DND-41 (cell line): ENCODE data around the gene ZDHHC1.

Source experiments
- ATAC-seq: fragments of 200-7000 bp; cut with Tn5 transposase; 3 replicates; pipeline ENCODE4 v1.9.1; 2021; ENCODE audit warnings: low read depth; ENCODE audit not compliant: insufficient read depth
- DNase-seq: peaks from one replicate; pipeline ENCODE4 v3.0.0-alpha.2; 2020
- H2AFZ ChIP-seq: 2 replicates; pipeline ENCODE4 v1.6.0; 2012; ENCODE audit warnings: low read depth, low read length
- H3K27ac ChIP-seq: 2 replicates; pipeline ENCODE4 v1.5.1; 2012; ENCODE audit warnings: low read length, inconsistent platforms
- H3K27me3 ChIP-seq: fragments of 200-600 bp; sonication (generic); 2 replicates; pipeline ENCODE4 v1.6.0; 2012; ENCODE audit warnings: low read length, mild to moderate bottlenecking, inconsistent platforms; ENCODE audit not compliant: insufficient read depth, poor library complexity
- H3K36me3 ChIP-seq: 2 replicates; pipeline ENCODE4 v1.5.1; 2012; ENCODE audit warnings: low read length, inconsistent platforms; ENCODE audit not compliant: insufficient read depth
- H3K4me1 ChIP-seq: 2 replicates; pipeline ENCODE4 v1.5.1; 2012; ENCODE audit warnings: mild to moderate bottlenecking, low read length; ENCODE audit not compliant: insufficient read depth
- H3K4me2 ChIP-seq: 2 replicates; pipeline ENCODE4 v1.6.0; 2012; ENCODE audit warnings: mild to moderate bottlenecking, moderate library complexity, low read length, inconsistent platforms; ENCODE audit not compliant: insufficient read depth
- H3K4me3 ChIP-seq, 2 experiments: fragments of 200-600 bp in 1 of 2; shearing (Covaris generic) in 1 of 2; 2 replicates each; pipeline ENCODE4 v1.5.1; 2012 to 2016; ENCODE audit warnings: inconsistent platforms in 2 of 2, low read length in 2 of 2, mild to moderate bottlenecking in 2 of 2, low read depth in 1 of 2, moderate library complexity in 1 of 2
- H3K79me2 ChIP-seq: 2 replicates; pipeline ENCODE4 v1.6.0; 2012; ENCODE audit warnings: low read length, inconsistent platforms; ENCODE audit not compliant: insufficient read depth
- H3K9ac ChIP-seq: 2 replicates; pipeline ENCODE4 v1.6.0; 2012; ENCODE audit warnings: low read depth, mild to moderate bottlenecking, inconsistent platforms, low read length, moderate library complexity
- H3K9me3 ChIP-seq: 2 replicates; pipeline ENCODE4 v1.5.1; 2012; ENCODE audit warnings: low read length, moderate library complexity, mild to moderate bottlenecking, inconsistent platforms; ENCODE audit not compliant: insufficient read depth, severe bottlenecking
- H4K20me1 ChIP-seq: 2 replicates; pipeline ENCODE4 v1.6.0; 2012; ENCODE audit warnings: low read length; ENCODE audit not compliant: insufficient read depth
- CTCF ChIP-seq: IDR thresholded peaks from 2 replicates; pipeline ENCODE4 v1.5.1; 2012; ENCODE audit warnings: borderline replicate concordance, low read length, moderate library complexity, mild to moderate bottlenecking; ENCODE audit not compliant: poor library complexity, severe bottlenecking; ENCODE audit errors: extremely low read depth
- EZH2 ChIP-seq: IDR thresholded peaks from 3 replicates; pipeline ENCODE4 v1.6.1; 2012; ENCODE audit warnings: borderline replicate concordance, low read depth, mild to moderate bottlenecking, moderate library complexity, low read length, inconsistent platforms; ENCODE audit not compliant: severe bottlenecking

The ZDHHC1 gene

GRCh38 chr16:67460961-67461360 lies 44.7 kb upstream of the ZDHHC1 start:
- H3K36me3 ChIP-seq, result no peaks in the 10 kb centered on the region
- H3K27me3 ChIP-seq, result no peaks in the 10 kb centered on the region
- H3K9ac ChIP-seq, result no peak overlapping the region
- TF ChIP-seq CTCF, result no peak
- TF ChIP-seq EZH2, result no peak
- H2AFZ ChIP-seq, result no peak overlapping the region
- no peak overlapping the region for H3K4me3 ChIP-seq
- DNase-seq (no peak), ATAC-seq (no peak)
- no peaks in the 10 kb centered on the region for H3K9me3 ChIP-seq
- no peak overlapping the region for H3K27ac ChIP-seq
- H3K4me2 ChIP-seq, result no peak overlapping the region
- H3K79me2 ChIP-seq, result peaks cover 27% of the 10 kb centered on the region
- H4K20me1 ChIP-seq, result peaks cover 82% of the 10 kb centered on the region
- no peaks in the 10 kb centered on the region for H3K4me1 ChIP-seq

GRCh38 chr16:67460168-67460567 lies 43.9 kb upstream of the ZDHHC1 start:
- H3K36me3 ChIP-seq, result no peaks in the 10 kb centered on the region
- H3K4me1 ChIP-seq, result no peaks in the 10 kb centered on the region
- H2AFZ ChIP-seq, result no peak overlapping the region
- H3K27ac ChIP-seq, result no peak overlapping the region
- DNase-seq (no peak), ATAC-seq (no peak)
- no peaks in the 10 kb centered on the region for H3K9me3 ChIP-seq
- TF ChIP-seq EZH2, result no peak
- no peak for TF ChIP-seq CTCF
- H3K4me3 ChIP-seq, result no peak overlapping the region
- peaks cover 19% of the 10 kb centered on the region for H3K79me2 ChIP-seq
- H4K20me1 ChIP-seq, result peaks cover 77% of the 10 kb centered on the region
- H3K9ac ChIP-seq, result no peak overlapping the region
- no peaks in the 10 kb centered on the region for H3K27me3 ChIP-seq
- no peak overlapping the region for H3K4me2 ChIP-seq

GRCh38 chr16:67459861-67460150 lies 43.5 kb upstream of the ZDHHC1 start:
- TF ChIP-seq CTCF (no peak), EZH2 (no peak)
- no peaks in the 10 kb centered on the region for H3K36me3 ChIP-seq
- DNase-seq (no peak), ATAC-seq (no peak)
- no peak overlapping the region for H3K27ac ChIP-seq
- no peak overlapping the region for H2AFZ ChIP-seq
- H3K9me3 ChIP-seq, result no peaks in the 10 kb centered on the region
- peaks cover 17% of the 10 kb centered on the region for H3K79me2 ChIP-seq
- no peaks in the 10 kb centered on the region for H3K4me1 ChIP-seq
- H3K4me2 ChIP-seq, result no peak overlapping the region
- H3K9ac ChIP-seq, result no peak overlapping the region
- H3K4me3 ChIP-seq, result no peak overlapping the region
- H3K27me3 ChIP-seq, result no peaks in the 10 kb centered on the region
- H4K20me1 ChIP-seq, result peaks cover 74% of the 10 kb centered on the region

GRCh38 chr16:67459066-67459860 lies 43.0 kb upstream of the ZDHHC1 start:
- no peaks in the 10 kb centered on the region for H3K4me1 ChIP-seq
- H2AFZ ChIP-seq, result no peak overlapping the region
- no peak overlapping the region for H3K4me3 ChIP-seq
- H3K9me3 ChIP-seq, result no peaks in the 10 kb centered on the region
- H3K79me2 ChIP-seq, result peaks cover 12% of the 10 kb centered on the region
- H3K27me3 ChIP-seq, result no peaks in the 10 kb centered on the region
- H3K4me2 ChIP-seq, result no peak overlapping the region
- H3K27ac ChIP-seq, result no peak overlapping the region
- no peak for TF ChIP-seq CTCF
- no peak for TF ChIP-seq EZH2
- H4K20me1 ChIP-seq, result peaks cover 69% of the 10 kb centered on the region
- no peak for ATAC-seq
- H3K9ac ChIP-seq, result no peak overlapping the region
- H3K36me3 ChIP-seq, result no peaks in the 10 kb centered on the region
- no peak for DNase-seq
